GM10847 (cell line): ENCODE results near the gene CACNA1D.

Source experiments
- POLR2A ChIP-seq: IDR thresholded peaks from 2 replicates; pipeline ENCODE4 v1.6.1; 2011; ENCODE audit not compliant: insufficient read length; ENCODE audit errors: extremely low read depth

The CACNA1D gene

GRCh38 chr3:53747559-53747958, 253.1 kb downstream of the CACNA1D start:
- no peak for TF ChIP-seq POLR2A

- no peak for TF ChIP-seq POLR2A
Measured at GRCh38 chr3:53748512-53749271, 254.3 kb downstream of the CACNA1D start.

- no peak for TF ChIP-seq POLR2A
Measured at GRCh38 chr3:53749448-53749847, 255.0 kb downstream of the CACNA1D start.

GRCh38 chr3:53750253-53751210, 256.1 kb downstream of the CACNA1D start:
- no peak for TF ChIP-seq POLR2A

GRCh38 chr3:53753518-53754183, 259.2 kb downstream of the CACNA1D start:
- no peak for TF ChIP-seq POLR2A

- no peak for TF ChIP-seq POLR2A
Measured at GRCh38 chr3:53754325-53754724, 259.9 kb downstream of the CACNA1D start.

- no peak for TF ChIP-seq POLR2A
Measured at GRCh38 chr3:53758846-53759245, 264.4 kb downstream of the CACNA1D start.

GRCh38 chr3:53763353-53763752, 268.9 kb downstream of the CACNA1D start:
- no peak for TF ChIP-seq POLR2A

- no peak for TF ChIP-seq POLR2A
Measured at GRCh38 chr3:53764026-53764775, 269.8 kb downstream of the CACNA1D start.

GRCh38 chr3:53765753-53766152, 271.3 kb downstream of the CACNA1D start:
- TF ChIP-seq POLR2A: no peak

- TF ChIP-seq POLR2A: no peak
Measured at GRCh38 chr3:53766706-53767105, 272.3 kb downstream of the CACNA1D start.

- TF ChIP-seq POLR2A: no peak
Measured at GRCh38 chr3:53768478-53769459, 274.4 kb downstream of the CACNA1D start.

GRCh38 chr3:53772562-53772961, 278.2 kb downstream of the CACNA1D start:
- no peak for TF ChIP-seq POLR2A

GRCh38 chr3:53773021-53773436, 278.6 kb downstream of the CACNA1D start:
- no peak for TF ChIP-seq POLR2A
